SK-N-MC (cell line): ENCODE results near the gene SIX3.

Experiments used
- EZH2 ChIP-seq: fragments of 200-600 bp; sonication (generic); IDR thresholded peaks from one replicate; pipeline ENCODE4 v1.6.1; 2017; ENCODE audit warnings: antibody characterized with exemption
- FOXP2 ChIP-seq: optimal IDR thresholded peaks from 2 replicates; pipeline ENCODE3; 2011; ENCODE audit warnings: mild to moderate bottlenecking, moderate library complexity; ENCODE audit not compliant: insufficient read depth; ENCODE audit errors: extremely low read length, control extremely low read depth
- POLR2AphosphoS5 ChIP-seq: IDR thresholded peaks from 2 replicates; pipeline ENCODE4 v1.6.1; 2012; ENCODE audit warnings: mild to moderate bottlenecking, low read depth, low read length, borderline replicate concordance

- TF ChIP-seq POLR2AphosphoS5 = no peak
- TF ChIP-seq EZH2 = no peak
- TF ChIP-seq FOXP2 = no peak
Measured at GRCh38 chr2:44902217-44903137, 39.0 kb upstream of the SIX3 start.
